ENCODE data around the gene ACVR2A.

ACVR2A gene

DNA sequence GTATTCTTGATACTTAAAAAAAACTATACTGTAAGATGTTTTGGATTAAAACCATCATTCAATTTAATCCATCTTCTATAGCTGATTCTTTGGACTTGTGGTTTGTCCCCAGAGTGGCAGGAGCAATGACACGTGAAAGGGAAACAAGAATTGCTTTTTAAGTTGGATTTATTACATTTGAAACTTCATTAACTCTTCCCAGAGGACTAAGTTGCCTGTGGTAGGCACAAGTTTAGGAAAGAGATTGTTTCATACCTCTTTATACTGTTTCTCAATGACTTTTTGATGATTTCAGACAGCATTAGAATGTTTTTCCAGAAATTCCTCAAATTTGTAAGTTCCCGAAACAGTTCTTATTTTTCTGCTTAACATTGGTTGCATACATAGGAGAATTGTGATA is 41.3 kb downstream of the ACVR2A start:
- no peak overlapping the region for H3K27ac ChIP-seq
- TF ChIP-seq, protein P1, sequence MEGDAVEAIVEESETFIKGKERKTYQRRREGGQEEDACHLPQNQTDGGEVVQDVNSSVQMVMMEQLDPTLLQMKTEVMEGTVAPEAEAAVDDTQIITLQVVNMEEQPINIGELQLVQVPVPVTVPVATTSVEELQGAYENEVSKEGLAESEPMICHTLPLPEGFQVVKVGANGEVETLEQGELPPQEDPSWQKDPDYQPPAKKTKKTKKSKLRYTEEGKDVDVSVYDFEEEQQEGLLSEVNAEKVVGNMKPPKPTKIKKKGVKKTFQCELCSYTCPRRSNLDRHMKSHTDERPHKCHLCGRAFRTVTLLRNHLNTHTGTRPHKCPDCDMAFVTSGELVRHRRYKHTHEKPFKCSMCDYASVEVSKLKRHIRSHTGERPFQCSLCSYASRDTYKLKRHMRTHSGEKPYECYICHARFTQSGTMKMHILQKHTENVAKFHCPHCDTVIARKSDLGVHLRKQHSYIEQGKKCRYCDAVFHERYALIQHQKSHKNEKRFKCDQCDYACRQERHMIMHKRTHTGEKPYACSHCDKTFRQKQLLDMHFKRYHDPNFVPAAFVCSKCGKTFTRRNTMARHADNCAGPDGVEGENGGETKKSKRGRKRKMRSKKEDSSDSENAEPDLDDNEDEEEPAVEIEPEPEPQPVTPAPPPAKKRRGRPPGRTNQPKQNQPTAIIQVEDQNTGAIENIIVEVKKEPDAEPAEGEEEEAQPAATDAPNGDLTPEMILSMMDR (IDR thresholded peaks at IDR 0.05): no peak
- H3K4me3 ChIP-seq: no peak overlapping the region
- no peak for DNase-seq (ENCODE audit: low spot score)

DNA sequence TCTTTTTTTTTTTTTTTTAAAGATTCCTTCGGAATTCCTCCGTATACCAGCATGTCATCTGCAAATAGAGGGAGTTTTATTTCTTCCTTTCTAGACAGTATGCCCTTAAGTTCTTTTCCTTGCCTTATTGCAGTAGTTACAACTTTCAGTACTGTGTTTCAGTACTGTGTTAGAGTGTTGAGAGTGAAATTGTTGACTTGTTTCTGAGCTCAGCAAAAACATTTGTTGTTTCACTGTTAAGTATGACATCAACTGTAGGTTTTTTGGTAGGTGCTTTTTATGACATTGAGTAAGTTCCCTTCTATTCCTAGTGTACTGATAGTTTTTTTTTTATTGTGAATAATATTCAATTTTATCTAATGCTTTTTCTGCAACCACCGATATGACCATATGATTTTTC is 43.9 kb downstream of the ACVR2A start:
- Histone ChIP-seq H3K4me3 (no peak overlapping the region), H3K27ac (no peak overlapping the region)
- DNase-seq (ENCODE audit: low spot score): no peak
- TF ChIP-seq, protein P1 (IDR thresholded peaks at IDR 0.05): no peak

DNA sequence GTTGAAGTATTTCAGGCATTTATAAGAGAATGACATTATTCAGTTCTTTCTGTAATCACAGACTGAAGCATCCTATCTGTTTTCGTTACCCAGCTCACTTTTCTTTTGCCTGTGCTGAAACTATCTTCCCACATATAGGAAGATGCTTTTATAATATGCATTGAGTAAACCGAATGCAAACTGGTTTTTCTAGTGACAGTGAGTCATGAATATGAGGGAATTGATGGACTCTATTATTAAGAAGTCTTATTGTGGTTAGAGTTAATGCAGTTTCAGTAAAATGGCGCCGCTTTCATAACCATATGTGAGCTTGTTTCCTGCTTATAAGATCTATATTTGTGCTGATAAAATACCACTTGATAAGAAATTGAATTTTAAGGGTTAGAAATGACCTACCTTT is 59.2 kb downstream of the ACVR2A start:
- no peak for DNase-seq (ENCODE audit: low spot score)
- TF ChIP-seq, protein P1 (IDR thresholded peaks at IDR 0.05): no peak

DNA sequence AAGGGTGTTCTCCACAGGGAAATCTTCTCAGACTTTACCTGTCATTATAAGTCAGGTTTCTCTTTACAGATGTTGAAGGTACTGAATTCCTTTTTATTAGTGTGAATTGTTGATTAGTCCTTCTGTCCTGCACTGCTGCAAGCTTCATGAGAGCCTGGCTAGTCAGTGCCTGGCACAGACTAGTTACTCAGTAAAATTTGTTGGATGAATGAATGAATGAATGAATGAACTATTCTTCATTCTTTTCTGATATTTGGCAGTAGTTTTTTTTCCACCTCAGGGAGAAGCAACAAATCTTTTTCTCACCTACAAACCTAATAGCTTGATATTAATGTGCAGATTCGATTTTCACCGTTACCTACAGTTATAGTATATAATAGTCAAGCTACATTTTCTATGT is 64.3 kb downstream of the ACVR2A start:
- no peak overlapping the region for H3K27ac ChIP-seq
- TF ChIP-seq, protein P1 (IDR thresholded peaks at IDR 0.05): no peak
- H3K4me3 ChIP-seq: no peak overlapping the region
- DNase-seq (ENCODE audit: low spot score): no peak

More for the DNA sequence above, 59.2 kb downstream of the ACVR2A start:
- H3K4me3 ChIP-seq: no peak overlapping the region
- no peak overlapping the region for H3K27ac ChIP-seq

DNA sequence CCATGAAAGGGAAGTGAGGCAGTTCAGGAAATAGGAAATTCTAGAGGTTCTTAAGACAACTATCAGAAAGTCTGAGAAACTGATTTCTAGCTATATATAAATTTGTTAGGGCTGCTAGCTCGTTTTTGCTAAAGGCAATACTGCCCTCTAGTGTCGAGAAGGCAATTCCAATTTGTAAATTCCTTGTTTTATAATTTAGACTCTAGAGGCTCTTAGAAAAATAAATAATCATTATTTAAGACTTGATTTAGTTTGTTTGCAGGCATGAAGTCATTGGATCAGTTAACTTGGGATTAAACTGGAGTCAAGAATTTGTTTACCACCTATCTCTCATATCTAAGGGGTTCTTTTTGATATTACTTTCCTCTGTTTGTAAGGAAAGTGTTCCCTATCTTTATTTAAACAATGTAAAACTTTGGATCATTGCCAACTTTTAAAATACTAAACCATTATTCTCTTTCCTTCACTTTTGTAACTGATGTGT is 66.2 kb downstream of the ACVR2A start:
- DNase-seq (ENCODE audit: low spot score): no peak
- no peak overlapping the region for H3K4me3 ChIP-seq
- TF ChIP-seq, protein P1 (IDR thresholded peaks at IDR 0.05): peak; percentile 46
- H3K27ac ChIP-seq: no peak overlapping the region

DNA sequence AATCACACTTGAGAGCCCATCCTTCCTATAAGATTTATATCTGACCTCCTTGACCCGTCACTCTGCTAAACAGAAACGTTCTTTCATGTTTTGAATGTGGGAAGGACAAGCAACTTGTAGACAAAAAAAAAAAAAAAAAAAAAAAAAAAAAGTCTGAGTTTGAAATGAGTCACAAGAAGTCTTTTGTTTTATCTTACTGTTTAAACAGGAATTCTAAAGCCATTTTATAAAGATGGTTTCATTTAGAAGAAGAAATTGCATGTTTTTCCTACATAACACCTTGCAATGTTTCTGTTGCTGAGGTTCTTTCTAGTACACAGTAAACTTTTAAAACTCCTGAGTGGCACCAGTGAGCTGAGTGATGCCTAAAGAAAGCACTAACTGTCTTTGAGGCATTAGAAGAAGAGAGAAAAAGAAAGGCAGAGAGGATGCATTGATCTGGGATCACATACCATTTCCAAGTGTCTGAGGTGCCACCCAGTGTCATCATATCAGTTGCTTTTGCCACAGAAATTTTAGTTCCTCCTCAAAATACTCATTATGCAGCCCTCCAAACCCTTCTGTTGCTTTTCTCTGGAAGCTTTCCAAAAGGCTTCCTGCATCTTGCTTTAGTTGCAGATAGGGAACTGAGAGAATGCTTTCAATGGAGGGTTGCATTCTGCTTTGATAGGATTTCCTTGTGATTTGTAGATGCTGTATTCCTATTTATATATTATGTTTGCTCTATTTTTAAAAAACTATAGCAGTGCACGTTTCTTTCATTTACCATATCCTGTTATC is 69.1 kb downstream of the ACVR2A start:
- no peak overlapping the region for H3K27ac ChIP-seq
- DNase-seq (ENCODE audit: low spot score): no peak
- H3K4me3 ChIP-seq: no peak overlapping the region
- TF ChIP-seq, protein P1 (IDR thresholded peaks at IDR 0.05): no peak

DNA sequence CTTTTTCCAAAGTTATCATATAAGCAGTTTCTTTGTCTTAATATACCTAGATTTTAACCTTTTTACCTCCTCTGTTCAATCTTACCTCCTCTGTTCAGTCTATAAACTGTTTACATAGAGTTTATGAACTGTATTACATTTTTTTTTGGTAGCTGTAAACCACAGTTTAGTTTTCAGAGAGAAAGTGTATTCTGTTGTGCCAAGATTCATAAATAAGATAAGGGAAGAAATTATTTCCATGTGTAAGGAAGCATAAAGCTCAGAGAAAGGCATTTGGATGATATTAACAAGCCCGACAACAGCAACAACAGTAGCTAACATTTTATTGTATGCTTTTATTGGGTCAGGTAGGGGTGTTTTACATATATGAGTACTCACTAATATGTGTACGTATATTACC is 71.2 kb downstream of the ACVR2A start:
- Histone ChIP-seq H3K4me3 (no peak overlapping the region), H3K27ac (no peak overlapping the region)
- DNase-seq (ENCODE audit: low spot score): no peak
- TF ChIP-seq, protein P1 (IDR thresholded peaks at IDR 0.05): no peak

Measured in coronary artery (tissue), 2 donors.